CD4-positive, alpha-beta T cell treated with Interleukin-6 for 4 hours (primary cell): ENCODE data around the gene IREB2.
"Not testable (repeated sequence)": the region's sequence is repeated elsewhere in the genome, so short reads cannot be mapped to it uniquely, and the experiment has no call there.

ENCODE experiments used
- DNase-seq: peaks from one replicate; pipeline ENCODE4 v3.0.0-alpha.2; 2020; ENCODE audit warnings: mixed read lengths

The IREB2 gene

GRCh38 chr15:78492872-78493271, 54.9 kb downstream of the IREB2 start:
- no peak for DNase-seq

GRCh38 chr15:78501857-78502256, 63.8 kb downstream of the IREB2 start:
- DNase-seq = no peak

- no peak for DNase-seq
Measured at GRCh38 chr15:78502641-78503040, 64.6 kb downstream of the IREB2 start.

- peak; percentile 88 for DNase-seq
Measured at GRCh38 chr15:78506971-78507830, 69.2 kb downstream of the IREB2 start, which contains the start of gene HYKK. HYKK (plus strand) TSS chr15:78507577; CDS start chr15:78513089, 5,512 bp downstream.

- DNase-seq = no peak
Measured at GRCh38 chr15:78507831-78508160, 69.8 kb downstream of the IREB2 start.

GRCh38 chr15:78508272-78508671, 70.3 kb downstream of the IREB2 start:
- DNase-seq = no peak

GRCh38 chr15:78509726-78510312, 71.8 kb downstream of the IREB2 start:
- peak; percentile 4 for DNase-seq

- not testable (repeated sequence) for DNase-seq
Measured at GRCh38 chr15:78520035-78520434, 82.0 kb downstream of the IREB2 start.

- DNase-seq = no peak
Measured at GRCh38 chr15:78524230-78524629, 86.2 kb downstream of the IREB2 start.

GRCh38 chr15:78527325-78527724, 89.3 kb downstream of the IREB2 start:
- DNase-seq = no peak

GRCh38 chr15:78533331-78533730, 95.3 kb downstream of the IREB2 start:
- no peak for DNase-seq

- DNase-seq = no peak
Measured at GRCh38 chr15:78536134-78536533, 98.1 kb downstream of the IREB2 start.

GRCh38 chr15:78537266-78537905, 99.4 kb downstream of the IREB2 start:
- DNase-seq = no peak

- no peak for DNase-seq
Measured at GRCh38 chr15:78538358-78538757, 100.3 kb downstream of the IREB2 start.

- not testable (repeated sequence) for DNase-seq
Measured at GRCh38 chr15:78539464-78540140, 101.6 kb downstream of the IREB2 start.

- peak; percentile 95 for DNase-seq
Measured at GRCh38 chr15:78540141-78540870, 102.3 kb downstream of the IREB2 start, which contains the start of gene PSMA4. PSMA4 (plus strand) TSS chr15:78540444; CDS start chr15:78541928, 1,484 bp downstream.

- DNase-seq = no peak
Measured at GRCh38 chr15:78540871-78541743, 103.1 kb downstream of the IREB2 start.

GRCh38 chr15:78541744-78542034, 103.7 kb downstream of the IREB2 start:
- DNase-seq = no peak

GRCh38 chr15:78542647-78543046, 104.6 kb downstream of the IREB2 start:
- no peak for DNase-seq

GRCh38 chr15:78550194-78550593, 112.2 kb downstream of the IREB2 start:
- no peak for DNase-seq

GRCh38 chr15:78550815-78551214, 112.8 kb downstream of the IREB2 start:
- DNase-seq = no peak
